ENCODE data around the gene CLEC17A. TPM values are rescaled to one million over a fixed set of nuclear protein-coding genes. Genes with fewer than 3 reads are reported as not detected.

CLEC17A gene
- polyA plus RNA-seq, 1 experiment: not detected

DNA sequence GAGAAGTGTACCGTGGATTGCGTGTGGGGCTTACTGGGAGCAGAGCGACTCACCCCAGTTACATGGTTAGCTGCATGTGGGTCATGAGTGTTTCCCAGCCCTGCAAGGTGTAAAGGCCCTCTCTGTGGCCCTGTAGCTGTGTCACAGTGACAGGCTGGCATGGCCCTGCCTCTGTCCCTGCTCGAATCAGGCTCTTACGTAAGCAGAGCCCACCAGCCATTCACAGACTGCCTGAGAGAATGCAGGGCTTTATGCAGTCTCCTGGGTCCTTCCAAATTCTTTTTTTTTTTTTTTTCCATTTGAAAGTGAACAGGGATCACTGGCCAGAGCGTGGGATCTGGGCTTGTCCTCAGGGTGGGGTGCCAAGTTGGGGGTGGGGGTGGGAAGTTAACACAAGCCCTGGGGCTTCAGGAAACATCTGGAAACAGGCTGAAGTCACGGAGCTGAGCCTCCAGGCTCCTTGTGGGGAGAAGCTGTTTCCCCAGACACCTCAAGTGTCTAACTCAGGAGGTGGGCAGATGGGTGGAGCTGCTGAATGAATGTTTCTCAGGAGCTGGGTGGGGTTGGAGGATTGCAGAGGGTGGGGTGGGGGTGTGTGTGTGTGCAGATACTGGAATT, 40.1 kb upstream of the CLEC17A start:
- Histone ChIP-seq H3K4me3 (ENCODE audit: low read depth, low read length) (no peak overlapping the region), H3K36me3 (ENCODE audit: control insufficient read depth, insufficient read depth, low read length) (no peaks in the 10 kb centered on the region), H3K27me3 (ENCODE audit: control insufficient read depth, insufficient read depth, low read length) (no peaks in the 10 kb centered on the region)
- no peak for TF ChIP-seq CTCF (IDR thresholded peaks at IDR 0.05; ENCODE audit: insufficient read depth, low read depth, low read length)
- ChIA-PET CTCF (interaction anchor here (1.0 to 2.4 kb wide), 4 partner anchors 11 to 70 kb away, joined by 3 to 9 read pairs (median 4); no protein-coding TSS in a partner anchor), POLR2A (no interaction called here)
- peak; percentile 31 for DNase-seq (ENCODE audit: low read depth)

- POLR2A ChIA-PET: no interaction called here
- CTCF ChIA-PET: interaction anchor here (2.4 kb wide), 1 partner anchor 13 kb away, joined by 9 read pairs; no protein-coding TSS in a partner anchor
- no peak overlapping the region for H3K4me3 ChIP-seq (ENCODE audit: low read depth, low read length)
These were observed 38.8 kb upstream of the CLEC17A start for GRCh38 chr19:14544047-14544446.

DNA sequence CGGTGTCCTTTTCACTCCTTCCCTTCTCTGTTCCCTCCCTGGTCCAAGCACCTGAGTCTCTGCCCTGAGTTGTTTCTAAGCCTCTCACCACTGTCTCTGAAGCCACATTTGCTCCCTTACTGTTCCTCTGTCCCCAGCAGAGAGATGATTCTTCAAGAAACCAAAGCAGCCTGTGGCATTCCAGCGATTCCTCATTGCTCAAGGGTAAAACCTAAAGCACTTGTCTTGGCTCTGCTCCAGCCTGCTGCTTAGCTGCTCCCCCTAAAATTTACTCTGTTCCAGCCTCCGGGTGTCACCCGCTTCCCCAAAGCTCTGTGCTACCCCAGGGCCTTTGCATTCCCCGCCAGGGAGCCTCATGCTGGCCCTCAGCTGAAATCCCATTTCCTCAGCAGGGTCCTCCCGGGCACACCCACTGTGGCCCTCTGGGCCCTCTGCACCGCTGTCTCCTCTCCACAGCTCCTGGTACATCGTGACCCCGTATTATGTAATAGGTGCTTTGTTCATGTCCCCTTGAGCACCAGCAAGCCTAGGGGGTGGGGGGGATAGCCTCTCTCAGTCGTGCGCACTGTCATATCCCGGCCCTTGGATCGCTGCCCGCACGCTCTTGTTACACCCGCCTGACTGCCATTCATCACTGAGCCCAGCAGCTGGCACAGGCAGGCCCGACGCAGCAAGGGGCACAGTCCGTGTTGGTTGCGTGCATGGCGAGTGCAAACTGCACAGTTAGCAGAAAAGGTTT, 37.7 kb upstream of the CLEC17A start:
- H3K36me3 ChIP-seq (ENCODE audit: control insufficient read depth, insufficient read depth, low read length): no peaks in the 10 kb centered on the region; the same call in 1 of the 2 replicates
- no peaks in the 10 kb centered on the region for H3K27me3 ChIP-seq (ENCODE audit: control insufficient read depth, insufficient read depth, low read length)
- no peak for TF ChIP-seq CTCF (IDR thresholded peaks at IDR 0.05; ENCODE audit: insufficient read depth, low read depth, low read length)
- CTCF ChIA-PET: interaction anchor here (0.7 to 3.8 kb wide), 3 partner anchors 12 to 65 kb away, joined by 4 to 26 read pairs (median 9); no protein-coding TSS in a partner anchor
- no peak for DNase-seq (ENCODE audit: low read depth)
- POLR2A ChIA-PET: no interaction called here
- H3K4me3 ChIP-seq (ENCODE audit: low read depth, low read length): no peak overlapping the region

More at GRCh38 chr19:14544047-14544446, 38.8 kb upstream of the CLEC17A start:
- Histone ChIP-seq H3K36me3 (ENCODE audit: control insufficient read depth, insufficient read depth, low read length) (no peaks in the 10 kb centered on the region; the same call in 1 of the 2 replicates), H3K27me3 (ENCODE audit: control insufficient read depth, insufficient read depth, low read length) (no peaks in the 10 kb centered on the region)
- no peak for DNase-seq (ENCODE audit: low read depth)
- TF ChIP-seq CTCF (IDR thresholded peaks at IDR 0.05; ENCODE audit: insufficient read depth, low read depth, low read length): no peak

DNA sequence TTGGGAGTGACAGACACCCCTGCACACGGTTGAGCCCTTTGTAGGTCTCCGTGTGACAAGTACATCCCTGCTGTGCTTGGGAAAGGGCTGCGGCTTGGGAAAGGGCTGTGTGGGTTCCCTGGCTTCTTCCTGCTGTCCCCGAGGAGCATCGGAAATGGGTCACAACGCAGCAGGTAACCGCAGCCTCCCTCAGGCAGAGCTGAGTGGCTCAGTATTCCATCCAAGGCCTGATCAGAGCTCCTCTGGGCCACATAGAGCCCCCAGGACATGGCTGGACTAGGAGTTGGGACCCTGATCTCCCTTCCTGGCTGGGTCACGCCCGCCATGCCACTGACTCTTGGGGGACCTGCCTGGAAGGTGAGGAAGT, 37.2 kb upstream of the CLEC17A start:
- CTCF ChIA-PET: interaction anchor here (0.7 to 3.8 kb wide), 2 partner anchors 11 to 66 kb away, joined by 4 to 26 read pairs; no protein-coding TSS in a partner anchor
- no peaks in the 10 kb centered on the region; the same call in 1 of the 2 replicates for H3K36me3 ChIP-seq (ENCODE audit: control insufficient read depth, insufficient read depth, low read length)
- no peak overlapping the region for H3K4me3 ChIP-seq (ENCODE audit: low read depth, low read length)
- DNase-seq (ENCODE audit: low read depth): no peak
- POLR2A ChIA-PET: no interaction called here
- TF ChIP-seq CTCF (IDR thresholded peaks at IDR 0.05; ENCODE audit: insufficient read depth, low read depth, low read length): no peak
- no peaks in the 10 kb centered on the region for H3K27me3 ChIP-seq (ENCODE audit: control insufficient read depth, insufficient read depth, low read length)

DNA sequence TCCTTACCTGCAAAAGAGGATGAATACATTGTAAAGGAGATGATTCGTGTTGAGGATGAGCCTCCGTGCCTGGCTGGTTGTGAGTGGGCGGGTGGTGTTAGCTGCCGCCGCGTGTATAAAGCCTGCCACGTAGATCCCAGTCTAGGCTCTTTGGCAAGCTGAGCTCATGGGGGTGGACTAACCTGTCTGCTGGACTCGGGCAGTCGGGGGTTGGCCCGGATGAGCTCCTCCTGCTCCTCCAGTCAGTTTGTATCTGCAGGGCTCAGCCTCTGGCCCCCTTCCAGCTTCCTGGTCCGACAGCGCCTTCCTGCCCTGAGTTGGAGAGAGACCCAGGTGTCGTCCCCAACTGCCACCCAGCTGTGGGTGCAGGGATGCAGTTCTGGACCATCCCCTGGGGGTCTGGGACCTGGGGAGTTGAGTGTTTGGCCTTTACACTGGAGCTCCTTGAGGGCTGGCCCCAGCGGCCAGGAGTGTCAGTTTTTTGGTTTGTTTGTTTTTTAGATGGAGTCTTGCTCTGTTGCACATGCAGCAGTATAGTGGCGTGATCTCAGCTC, 32.6 kb upstream of the CLEC17A start:
- ChIA-PET CTCF (interaction anchor here (0.6 to 1.2 kb wide), 5 partner anchors 10 to 137 kb away, joined by 3 read pairs; no protein-coding TSS in a partner anchor), POLR2A (no interaction called here)
- no peak overlapping the region for H3K4me3 ChIP-seq (ENCODE audit: low read depth, low read length)
- no peaks in the 10 kb centered on the region; the same call in 1 of the 2 replicates for H3K36me3 ChIP-seq (ENCODE audit: control insufficient read depth, insufficient read depth, low read length)
- no peaks in the 10 kb centered on the region for H3K27me3 ChIP-seq (ENCODE audit: control insufficient read depth, insufficient read depth, low read length)
- TF ChIP-seq CTCF (IDR thresholded peaks at IDR 0.05; ENCODE audit: insufficient read depth, low read depth, low read length): no peak
- no peak for DNase-seq (ENCODE audit: low read depth)
